ENCODE data around the gene NAPSA.
"Not testable (repeated sequence)": the region's sequence is repeated elsewhere in the genome, so short reads cannot be mapped to it uniquely, and the experiment has no call there.

Gene NAPSA

DNA sequence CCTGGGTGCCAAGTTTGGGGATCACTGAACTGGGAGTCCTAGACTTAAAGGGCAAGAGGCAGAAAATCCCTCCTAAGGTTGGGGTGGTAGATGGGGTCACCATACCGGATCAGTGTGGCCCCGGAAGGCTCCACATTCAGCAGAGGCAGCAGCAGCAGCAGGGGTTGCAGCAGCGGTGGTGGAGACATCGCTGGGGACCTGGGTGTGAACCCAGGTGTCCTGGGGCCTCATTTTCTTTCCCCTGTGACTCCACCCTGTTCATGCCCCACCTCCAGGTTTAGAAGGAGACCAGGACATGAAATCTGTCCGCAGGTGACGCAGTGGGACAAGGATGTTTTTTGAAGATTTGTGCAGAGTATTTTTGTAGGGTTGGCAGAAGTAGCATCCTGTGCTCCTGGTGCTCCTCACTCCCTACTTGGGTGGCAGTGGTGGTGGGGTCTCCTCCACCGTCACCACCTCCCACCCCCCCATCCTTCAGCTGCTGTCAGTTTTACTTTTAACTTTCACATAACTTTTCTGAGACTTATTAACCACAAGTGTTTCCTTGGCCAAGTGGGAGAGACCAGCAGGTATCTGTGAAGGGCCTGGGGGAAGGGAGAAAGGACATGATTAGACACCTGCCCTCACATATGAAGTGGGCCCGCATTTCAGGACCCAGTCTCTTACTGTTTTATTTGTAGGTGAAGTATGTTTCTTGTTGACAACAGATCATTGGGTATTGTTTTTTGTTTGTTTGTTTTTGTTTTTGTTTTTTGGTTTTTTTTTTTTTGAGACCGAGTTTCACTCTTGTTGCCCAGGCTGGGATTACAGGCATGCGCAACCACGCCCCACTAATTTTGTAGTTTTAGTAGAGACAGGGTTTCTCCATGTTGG is at the start of gene NAPSA:
TSS of gene NAPSA (minus strand) at position 206 of the 873 bp plus-strand sequence. CDS start at position 188, 18 bp downstream.
- no peak for DNase-seq (ENCODE audit: low spot score)

DNA sequence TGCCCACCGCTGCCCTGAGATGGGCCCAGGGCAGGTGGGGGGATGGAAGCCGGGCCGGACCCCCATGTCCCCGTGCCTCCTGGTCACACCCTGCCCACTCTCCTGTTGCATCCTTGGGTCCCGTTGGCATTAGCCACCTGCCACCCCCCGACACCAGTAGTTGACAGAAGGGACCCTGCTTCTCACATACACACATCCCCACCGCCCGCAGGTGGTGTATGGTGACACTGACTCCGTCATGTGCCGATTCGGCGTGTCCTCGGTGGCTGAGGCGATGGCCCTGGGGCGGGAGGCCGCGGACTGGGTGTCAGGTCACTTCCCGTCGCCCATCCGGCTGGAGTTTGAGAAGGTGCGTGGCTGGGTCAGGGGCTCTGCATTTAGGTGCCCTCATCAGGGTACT is 48.1 kb upstream of the NAPSA start:
- no peak for DNase-seq (ENCODE audit: low spot score)

DNA sequence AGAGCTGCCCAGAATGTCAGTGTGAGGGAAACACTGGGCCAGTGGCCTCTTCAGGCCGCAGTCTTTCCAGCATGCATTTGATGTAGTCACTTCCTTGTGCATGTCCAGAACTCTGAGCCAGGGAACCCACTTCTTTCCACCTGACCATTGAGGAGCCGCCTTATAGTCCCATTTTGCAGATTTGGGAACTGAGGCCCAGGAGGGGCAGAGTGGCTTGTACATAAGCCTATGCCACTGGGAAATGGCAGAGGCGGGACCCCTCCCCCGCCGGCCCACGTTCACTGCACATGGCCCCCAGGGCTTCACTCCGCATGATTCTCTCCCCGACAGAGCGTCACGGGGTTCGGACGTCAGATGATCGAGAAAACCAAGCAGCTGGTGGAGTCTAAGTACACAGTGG is 47.7 kb upstream of the NAPSA start:
- no peak for DNase-seq (ENCODE audit: low spot score)

- DNase-seq (ENCODE audit: low spot score), result no peak
These were observed 47.0 kb upstream of the NAPSA start for GRCh38 chr19:50412419-50412818.

DNA sequence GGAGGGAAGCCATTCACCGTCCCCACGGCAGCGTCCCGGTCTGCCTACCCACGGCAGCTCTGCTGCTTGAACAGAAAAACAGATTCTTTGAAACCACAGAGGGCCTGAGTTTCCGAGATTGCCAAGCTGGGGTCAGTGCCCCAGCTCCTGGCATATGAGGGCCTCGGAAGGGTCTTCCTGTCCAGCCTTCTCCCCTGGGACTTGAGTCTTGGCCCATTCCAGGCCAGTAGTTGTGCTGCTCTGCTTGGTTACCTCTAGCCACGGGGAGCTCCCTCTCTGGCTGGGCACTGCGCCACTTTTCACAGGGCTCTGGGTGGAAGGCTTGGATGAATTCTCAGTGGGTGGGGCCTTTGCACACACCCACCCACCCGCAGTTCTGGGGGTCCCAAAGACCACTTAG is 44.7 kb upstream of the NAPSA start:
- DNase-seq (ENCODE audit: low spot score), result no peak

- DNase-seq (ENCODE audit: low spot score), result no peak
These were observed 43.9 kb upstream of the NAPSA start for GRCh38 chr19:50409347-50409746.

DNA sequence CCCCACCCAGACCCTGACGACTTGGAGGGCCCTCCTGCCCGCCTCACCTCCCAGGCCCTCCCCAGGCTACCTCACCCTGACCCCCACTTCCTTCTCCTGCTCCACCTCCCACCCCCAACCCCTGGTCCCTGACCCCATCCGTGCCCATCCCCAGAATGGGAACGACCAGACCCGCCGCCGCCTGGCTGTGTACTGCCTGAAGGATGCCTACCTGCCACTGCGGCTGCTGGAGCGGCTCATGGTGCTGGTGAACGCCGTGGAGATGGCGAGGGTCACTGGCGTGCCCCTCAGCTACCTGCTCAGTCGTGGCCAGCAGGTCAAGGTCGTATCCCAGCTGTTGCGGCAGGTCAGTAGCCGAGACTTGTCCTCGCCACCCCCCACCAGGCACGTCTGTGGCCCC is 41.4 kb upstream of the NAPSA start:
- DNase-seq (ENCODE audit: low spot score), result no peak

DNA sequence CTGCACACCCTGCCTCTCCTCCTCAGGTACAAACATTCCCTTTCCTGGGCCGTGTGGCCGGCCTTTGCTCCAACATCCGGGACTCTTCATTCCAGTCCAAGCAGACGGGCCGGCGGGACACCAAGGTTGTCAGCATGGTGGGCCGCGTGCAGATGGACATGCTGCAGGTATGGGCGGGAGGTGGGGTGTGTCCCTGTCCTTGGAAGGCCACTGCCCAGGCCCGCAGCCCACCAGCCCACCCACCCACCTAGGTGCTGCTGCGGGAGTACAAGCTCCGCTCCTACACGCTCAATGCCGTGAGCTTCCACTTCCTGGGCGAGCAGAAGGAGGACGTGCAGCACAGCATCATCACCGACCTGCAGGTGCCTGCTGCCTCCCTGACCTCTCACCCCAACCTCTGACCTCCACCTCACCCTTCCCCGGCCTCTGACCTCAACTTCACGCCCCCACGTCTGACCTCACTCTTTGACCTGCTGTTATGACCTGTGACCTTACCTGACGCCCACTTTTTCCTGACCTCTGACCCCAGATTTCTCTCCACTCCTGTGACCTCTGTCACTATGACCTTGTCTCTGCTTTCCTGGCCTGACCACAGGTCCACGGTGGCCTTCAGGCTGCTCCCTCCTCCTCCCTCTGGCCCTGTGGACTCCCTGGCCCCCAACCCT is 40.8 kb upstream of the NAPSA start:
- no peak for DNase-seq (ENCODE audit: low spot score)

DNA sequence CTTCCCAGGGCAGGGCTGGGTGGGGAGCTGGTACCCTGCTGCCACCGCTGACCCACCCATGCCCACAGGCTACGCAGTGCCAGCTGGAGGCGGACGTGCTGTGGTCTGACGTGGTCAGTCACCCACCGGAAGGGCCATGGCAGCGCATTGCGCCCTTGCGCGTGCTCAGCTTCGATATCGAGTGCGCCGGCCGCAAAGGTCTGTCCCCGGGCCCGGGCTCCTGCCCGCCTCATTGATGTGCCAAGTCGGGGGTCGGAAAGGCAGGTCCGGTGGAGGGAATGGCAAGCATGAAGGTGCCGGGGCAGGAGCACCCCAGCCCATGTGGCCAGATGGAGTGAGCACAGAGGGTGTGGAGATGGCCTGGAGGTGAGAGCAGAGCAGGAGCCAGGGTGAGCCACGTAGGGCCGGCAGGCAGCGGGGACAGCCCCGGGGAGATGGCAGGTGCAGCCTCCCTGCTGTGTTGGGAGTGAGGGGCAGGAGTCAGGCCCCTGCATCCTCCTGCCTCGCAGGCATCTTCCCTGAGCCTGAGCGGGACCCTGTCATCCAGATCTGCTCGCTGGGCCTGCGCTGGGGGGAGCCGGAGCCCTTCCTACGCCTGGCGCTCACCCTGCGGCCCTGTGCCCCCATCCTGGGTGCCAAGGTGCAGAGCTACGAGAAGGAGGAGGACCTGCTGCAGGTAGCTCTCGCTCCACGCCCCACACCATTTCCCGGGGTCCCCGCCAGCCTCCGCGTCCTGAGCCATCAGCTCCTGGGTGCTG is 37.3 kb upstream of the NAPSA start:
- no peak for DNase-seq (ENCODE audit: low spot score)

DNA sequence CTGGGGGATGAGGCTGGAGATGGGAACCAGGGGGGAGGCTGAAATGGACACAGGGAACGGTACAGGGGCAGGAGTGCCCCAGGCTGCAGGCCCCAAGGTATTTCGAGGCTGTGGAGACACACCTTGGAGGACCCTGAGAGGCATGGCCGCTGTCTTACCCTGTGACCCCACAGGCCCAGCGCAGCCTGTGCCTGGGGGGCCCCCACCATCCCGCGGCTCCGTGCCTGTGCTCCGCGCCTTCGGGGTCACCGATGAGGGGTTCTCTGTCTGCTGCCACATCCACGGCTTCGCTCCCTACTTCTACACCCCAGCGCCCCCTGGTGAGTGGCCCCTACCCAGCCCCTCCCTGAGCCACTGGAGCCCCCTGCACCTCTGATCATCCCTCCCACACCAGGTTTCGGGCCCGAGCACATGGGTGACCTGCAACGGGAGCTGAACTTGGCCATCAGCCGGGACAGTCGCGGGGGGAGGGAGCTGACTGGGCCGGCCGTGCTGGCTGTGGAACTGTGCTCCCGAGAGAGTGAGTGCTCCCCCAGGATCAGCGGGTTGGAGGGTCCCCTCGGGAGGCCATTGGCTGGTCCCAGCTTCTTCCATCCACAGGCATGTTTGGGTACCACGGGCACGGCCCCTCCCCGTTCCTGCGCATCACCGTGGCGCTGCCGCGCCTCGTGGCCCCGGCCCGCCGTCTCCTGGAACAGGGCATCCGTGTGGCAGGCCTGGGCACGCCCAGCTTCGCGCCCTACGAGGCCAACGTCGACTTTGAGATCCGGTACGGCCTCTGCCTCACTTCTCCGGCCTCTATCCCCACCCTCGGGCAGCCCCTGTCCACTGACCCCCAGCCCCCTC is 36.4 kb upstream of the NAPSA start:
- no peak for DNase-seq (ENCODE audit: low spot score)

GRCh38 chr19:50399368-50399745 is 33.9 kb upstream of the NAPSA start:
- DNase-seq (ENCODE audit: low spot score), result no peak

- DNase-seq (ENCODE audit: low spot score), result no peak
These were observed 33.4 kb upstream of the NAPSA start for GRCh38 chr19:50398675-50399367.

GRCh38 chr19:50394017-50394416 is 28.6 kb upstream of the NAPSA start:
- no peak for DNase-seq (ENCODE audit: low spot score)

- DNase-seq (ENCODE audit: low spot score), result no peak
These were observed 28.1 kb upstream of the NAPSA start for GRCh38 chr19:50393589-50393988.

GRCh38 chr19:50392759-50393158 is 27.3 kb upstream of the NAPSA start:
- DNase-seq (ENCODE audit: low spot score), result no peak

- DNase-seq (ENCODE audit: low spot score), result not testable (repeated sequence)
These were observed 25.5 kb upstream of the NAPSA start for GRCh38 chr19:50390952-50391351.

DNA sequence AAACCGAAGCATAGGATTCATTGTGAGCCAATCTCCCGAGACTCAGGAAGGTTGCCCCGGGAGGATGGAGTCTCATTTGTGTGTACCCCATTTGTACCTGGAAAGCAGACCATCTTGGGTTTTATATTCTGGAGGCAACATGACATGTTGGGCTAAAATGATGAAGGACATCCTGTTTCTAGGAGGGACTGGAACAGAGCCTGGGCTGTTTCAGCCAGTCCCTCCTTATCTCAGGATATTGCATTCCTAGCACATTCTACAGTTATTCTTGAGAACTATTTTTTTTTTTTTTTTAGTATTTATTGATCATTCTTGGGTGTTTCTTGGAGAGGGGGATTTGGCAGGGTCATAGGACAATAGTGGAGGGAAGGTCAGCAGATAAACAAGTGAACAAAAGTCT is 24.9 kb upstream of the NAPSA start:
- DNase-seq (ENCODE audit: low spot score), result not testable (repeated sequence)

GRCh38 chr19:50387868-50388245 is 22.4 kb upstream of the NAPSA start:
- no peak for DNase-seq (ENCODE audit: low spot score)

DNA sequence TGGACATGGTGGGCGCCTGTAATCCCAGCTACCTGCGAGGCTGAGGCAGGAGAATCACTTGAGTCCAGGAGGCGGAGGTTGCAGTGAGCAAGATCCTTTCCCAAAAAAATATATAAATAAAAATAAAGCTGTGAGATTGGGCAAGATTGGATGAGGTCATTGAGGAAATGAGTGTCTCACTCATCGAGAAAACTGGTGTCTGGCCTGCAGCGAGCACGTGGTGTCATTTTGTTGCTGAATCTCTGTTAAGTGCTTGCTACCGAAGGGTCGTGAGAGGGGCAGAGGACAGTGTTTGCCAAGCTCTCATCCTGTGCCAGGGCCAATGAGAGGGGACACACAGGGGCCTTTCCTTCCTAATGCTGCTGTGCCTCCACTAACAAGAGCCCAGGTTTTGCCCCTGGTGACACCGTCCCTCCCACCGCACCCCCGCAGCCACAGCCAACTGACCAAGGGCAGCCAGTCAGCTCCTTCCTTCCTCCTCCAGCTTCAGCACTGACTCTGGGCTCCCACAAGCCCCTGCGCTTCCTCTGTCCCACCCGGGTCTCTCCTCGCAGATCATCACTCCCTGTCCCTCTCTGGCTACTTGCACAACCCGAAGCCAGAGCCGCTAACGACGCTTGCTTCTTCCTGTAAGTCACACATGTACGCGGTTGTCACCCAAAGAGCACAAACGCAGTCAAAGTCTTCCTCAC is 21.9 kb upstream of the NAPSA start:
- DNase-seq (ENCODE audit: low spot score), result no peak

DNA sequence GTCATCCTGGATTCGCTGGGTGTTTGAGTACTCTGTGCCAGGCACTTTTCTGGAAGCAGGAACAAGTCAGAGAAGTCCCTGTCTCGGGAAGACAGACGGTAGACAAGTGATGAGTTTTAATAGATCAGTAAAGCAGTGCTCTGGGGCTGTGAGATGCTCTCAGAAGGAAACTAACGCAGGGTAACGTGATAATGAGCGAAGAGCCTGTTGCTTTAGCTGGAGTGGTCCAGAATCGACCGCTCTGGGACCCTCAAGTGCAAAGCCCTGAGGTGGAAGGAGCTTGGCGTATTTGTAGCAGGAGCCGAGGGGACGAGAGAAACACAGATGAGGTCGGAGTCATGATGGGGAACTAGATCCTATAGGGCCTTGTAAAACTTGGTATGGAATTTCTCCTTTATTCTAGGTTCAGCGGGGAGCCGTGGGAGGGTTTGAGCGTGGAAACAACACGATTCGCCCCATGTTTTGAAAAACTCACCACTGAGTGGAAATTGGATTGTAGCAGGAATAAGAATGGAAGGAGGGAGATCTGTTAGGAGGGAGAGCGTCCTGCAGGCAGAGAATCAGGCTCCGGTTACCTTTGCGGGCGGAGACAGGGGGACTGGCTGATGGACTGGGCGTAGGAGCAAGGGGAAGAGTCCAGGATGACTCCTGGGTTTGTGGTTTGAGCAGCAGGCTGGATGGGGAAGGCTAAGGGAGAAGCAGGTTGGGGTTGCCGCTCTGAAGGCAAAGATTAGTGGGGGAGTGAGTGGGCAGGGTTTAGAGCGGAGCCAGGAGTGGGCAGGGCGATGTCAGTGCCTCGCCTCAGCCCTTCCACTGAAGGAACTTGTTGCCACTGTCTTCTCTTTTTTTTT is 19.5 kb upstream of the NAPSA start:
- DNase-seq (ENCODE audit: low spot score), result no peak
